Measurements from ENCODE around the gene MYD88. TPM values are rescaled to one million over a fixed set of nuclear protein-coding genes. Genes with fewer than 3 reads are reported as not detected.

MYD88 gene
- total RNA-seq, 1 donor from 2014 or later, result 7.5 TPM

DNA sequence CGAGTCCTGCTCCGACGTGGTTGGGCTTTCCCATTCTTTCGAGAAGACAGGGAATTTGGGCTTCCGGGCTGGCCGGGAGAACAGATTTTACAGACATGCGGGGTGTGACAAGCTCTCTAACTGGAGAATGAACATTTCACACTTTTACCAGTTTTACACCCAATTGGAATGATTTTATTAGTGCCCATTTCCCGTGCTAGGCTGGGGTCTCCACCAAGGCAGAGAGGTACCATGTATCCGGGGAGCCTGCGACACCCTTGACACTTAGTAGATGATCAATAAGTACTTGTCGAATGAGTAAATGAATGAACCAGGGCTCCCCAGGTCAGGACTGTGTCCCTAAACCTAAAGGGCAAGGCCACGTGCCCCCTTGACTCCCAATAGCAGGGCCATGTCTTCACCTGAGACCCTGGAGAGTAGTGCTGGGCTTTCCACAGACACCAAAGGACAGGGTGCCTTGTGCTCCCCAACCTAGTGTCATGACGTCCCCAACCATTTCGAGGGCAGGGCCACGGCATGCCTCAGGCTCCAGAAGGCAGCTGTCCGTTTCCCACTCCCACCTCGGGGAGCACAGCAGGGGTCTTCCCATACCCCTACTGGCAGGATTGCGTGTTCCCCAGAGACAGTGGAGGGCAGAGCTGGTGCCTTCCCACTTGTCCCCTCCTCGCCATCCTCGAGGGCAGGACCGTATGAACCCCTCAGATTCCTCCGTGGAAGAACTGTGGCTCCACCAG is 679 bp upstream of the MYD88 start:
- intact Hi-C loops (cut with micrococcal nuclease), result no loop called here
- no peak for DNase-seq
- ATAC-seq, result no peak

DNA sequence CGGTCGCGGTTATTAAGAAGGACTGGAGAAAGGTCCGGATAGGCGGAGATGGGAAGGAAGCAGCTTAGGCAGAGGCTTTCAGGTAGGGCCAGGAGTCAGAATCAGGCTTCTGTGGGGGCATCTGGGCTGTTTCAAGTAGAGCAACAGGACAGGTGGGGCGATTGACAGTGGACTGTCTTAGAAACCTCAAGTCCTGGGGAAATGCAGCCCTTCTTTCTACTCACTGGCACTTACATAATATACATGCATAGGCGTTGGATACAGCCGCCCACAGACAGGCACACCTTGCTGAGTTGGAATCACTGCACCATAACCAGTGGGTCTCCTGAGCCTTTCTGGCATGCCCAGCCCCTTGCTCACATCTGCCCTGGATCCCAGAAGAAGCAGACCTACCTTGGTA is 730 bp downstream of the MYD88 start:
- intact Hi-C loops (cut with micrococcal nuclease), result no loop called here
- ATAC-seq (no peak), DNase-seq (no peak)

DNA sequence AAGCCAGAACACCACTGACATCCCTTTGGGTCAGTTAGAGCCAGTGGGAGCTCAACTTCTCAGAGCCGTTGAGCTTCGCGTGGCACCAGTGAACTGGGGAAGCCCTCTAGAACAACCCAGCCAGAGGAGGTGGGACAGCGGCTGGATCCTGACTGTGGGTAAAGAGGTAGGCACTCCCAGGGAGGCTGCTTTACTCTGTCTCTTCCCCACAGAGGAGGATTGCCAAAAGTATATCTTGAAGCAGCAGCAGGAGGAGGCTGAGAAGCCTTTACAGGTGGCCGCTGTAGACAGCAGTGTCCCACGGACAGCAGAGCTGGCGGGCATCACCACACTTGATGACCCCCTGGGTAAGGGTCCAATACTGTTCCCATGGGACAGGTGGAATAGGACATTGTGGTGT is 1.2 kb downstream of the MYD88 start:
- intact Hi-C loops (cut with micrococcal nuclease), result no loop called here
- ATAC-seq, result no peak
- no peak for DNase-seq

DNA sequence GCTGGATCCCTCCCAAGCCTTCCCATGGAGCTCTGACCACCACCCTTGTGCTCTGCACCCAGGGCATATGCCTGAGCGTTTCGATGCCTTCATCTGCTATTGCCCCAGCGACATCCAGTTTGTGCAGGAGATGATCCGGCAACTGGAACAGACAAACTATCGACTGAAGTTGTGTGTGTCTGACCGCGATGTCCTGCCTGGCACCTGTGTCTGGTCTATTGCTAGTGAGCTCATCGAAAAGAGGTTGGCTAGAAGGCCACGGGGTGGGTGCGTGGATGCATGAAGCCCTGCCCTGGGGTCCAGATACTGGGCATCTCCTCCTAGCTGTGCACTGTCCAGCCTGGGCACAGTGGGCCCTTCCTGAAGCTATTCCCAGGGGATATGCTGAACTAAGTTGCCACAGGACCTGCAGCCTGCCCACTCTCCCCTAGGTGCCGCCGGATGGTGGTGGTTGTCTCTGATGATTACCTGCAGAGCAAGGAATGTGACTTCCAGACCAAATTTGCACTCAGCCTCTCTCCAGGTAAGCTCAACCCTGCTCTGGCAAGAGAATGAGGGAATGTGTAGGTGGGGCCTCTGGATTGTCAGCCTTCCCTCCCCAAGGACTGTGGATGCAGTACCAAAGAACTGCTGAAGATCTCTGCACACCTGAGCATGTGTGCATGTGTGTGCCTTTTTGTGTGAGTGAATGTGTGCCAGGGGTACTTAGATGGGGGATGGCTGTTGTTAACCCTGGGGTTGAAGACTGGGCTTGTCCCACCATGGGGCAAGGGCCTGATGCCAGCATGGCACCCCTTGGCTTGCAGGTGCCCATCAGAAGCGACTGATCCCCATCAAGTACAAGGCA is 2.1 kb downstream of the MYD88 start:
- DNase-seq (no peak), ATAC-seq (no peak)
- intact Hi-C loops (cut with micrococcal nuclease), result no loop called here

DNA sequence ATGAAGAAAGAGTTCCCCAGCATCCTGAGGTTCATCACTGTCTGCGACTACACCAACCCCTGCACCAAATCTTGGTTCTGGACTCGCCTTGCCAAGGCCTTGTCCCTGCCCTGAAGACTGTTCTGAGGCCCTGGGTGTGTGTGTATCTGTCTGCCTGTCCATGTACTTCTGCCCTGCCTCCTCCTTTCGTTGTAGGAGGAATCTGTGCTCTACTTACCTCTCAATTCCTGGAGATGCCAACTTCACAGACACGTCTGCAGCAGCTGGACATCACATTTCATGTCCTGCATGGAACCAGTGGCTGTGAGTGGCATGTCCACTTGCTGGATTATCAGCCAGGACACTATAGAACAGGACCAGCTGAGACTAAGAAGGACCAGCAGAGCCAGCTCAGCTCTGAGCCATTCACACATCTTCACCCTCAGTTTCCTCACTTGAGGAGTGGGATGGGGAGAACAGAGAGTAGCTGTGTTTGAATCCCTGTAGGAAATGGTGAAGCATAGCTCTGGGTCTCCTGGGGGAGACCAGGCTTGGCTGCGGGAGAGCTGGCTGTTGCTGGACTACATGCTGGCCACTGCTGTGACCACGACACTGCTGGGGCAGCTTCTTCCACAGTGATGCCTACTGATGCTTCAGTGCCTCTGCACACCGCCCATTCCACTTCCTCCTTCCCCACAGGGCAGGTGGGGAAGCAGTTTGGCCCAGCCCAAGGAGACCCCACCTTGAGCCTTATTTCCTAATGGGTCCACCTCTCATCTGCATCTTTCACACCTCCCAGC is 2.9 kb downstream of the MYD88 start:
- intact Hi-C loops (cut with micrococcal nuclease), result no loop called here
- ATAC-seq, result no peak
- no peak for DNase-seq

DNA sequence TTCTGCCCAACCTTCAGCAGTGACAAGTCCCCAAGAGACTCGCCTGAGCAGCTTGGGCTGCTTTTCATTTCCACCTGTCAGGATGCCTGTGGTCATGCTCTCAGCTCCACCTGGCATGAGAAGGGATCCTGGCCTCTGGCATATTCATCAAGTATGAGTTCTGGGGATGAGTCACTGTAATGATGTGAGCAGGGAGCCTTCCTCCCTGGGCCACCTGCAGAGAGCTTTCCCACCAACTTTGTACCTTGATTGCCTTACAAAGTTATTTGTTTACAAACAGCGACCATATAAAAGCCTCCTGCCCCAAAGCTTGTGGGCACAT is 3.5 kb downstream of the MYD88 start:
- DNase-seq (no peak), ATAC-seq (no peak)
- intact Hi-C loops (cut with micrococcal nuclease), result no loop called here

DNA sequence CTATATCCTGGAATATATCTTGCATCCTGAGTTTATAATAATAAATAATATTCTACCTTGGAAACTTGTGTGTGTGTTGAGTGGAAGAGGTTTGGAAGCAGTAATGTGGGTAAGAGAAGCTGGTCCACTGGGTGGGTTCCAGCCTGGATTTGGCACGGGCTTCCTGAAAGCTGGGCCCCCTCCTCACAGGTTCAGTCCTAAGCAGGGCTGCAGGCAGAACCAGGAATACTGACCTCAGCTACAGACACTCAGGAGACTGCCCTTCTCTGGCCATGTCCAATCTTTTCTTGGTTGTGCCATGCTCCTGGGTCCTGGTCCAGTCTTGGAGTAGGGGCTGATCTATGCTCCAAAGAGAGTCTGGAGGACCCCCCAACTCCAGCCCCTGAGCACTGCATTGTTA is 4.5 kb downstream of the MYD88 start:
- intact Hi-C loops (cut with micrococcal nuclease), result no loop called here
- ATAC-seq, result no peak
- DNase-seq, result no peak

DNA sequence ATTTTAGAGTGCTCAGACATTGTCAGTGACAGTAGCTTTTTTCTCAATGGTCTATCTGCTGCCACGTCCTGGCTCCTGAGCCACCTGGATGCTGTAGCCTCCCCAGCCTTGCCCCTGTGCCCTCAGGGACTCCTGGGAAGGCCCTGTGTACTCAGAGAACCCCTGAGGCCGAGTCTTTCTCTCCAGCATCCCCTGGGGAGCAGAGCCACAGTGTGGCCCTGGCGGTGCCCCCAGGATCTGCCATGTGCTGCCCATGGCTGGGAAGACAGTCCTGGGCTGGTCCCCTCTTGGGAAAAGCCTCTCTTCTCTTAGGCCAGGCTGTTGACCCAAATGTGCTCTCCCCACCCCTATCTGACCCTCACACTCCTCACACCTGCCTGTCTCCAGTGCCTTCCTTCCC is 5.0 kb downstream of the MYD88 start:
- intact Hi-C loops (cut with micrococcal nuclease), result no loop called here
- DNase-seq (no peak), ATAC-seq (no peak)

DNA sequence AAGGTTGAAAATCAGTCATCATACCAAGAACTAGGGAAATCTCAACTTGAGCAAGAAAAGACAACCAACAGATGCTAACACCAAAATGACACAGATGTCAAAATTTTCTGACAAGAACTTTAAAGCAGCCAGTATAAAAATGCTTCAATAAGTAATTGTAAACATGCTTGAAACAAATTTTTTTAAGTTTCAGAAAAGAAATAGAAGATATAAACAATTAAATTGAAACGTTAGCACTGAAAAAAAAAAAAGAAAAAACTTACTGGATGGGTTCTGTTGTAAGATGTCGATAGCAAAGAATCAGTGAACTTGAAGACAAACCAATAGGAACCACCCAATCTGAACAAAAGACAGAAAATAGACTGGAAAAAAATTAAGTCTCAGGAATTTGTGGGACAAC is 8.0 kb downstream of the MYD88 start:
- DNase-seq, result no peak
- intact Hi-C loops (cut with micrococcal nuclease), result no loop called here
- ATAC-seq, result no peak

DNA sequence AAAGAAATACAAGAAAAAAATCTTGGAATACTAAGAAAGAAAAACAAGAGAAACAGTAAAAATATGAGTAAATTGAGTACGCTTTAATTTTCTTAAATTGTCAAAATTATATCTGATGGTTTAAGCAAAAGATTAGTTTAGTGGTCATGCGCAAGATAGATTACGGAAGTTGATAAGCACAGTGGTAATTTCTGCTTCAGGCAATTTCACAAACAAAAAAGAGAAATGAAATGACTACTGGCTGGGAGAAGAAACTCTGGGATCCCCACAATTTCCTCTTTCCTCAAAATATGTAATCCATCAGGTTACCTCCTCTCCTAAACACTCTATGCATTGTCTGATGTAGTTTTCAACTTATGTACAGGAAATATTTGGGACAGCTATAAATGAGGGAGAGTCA is 9.0 kb downstream of the MYD88 start:
- intact Hi-C loops (cut with micrococcal nuclease), result no loop called here
- DNase-seq, result no peak
- no peak for ATAC-seq

DNA sequence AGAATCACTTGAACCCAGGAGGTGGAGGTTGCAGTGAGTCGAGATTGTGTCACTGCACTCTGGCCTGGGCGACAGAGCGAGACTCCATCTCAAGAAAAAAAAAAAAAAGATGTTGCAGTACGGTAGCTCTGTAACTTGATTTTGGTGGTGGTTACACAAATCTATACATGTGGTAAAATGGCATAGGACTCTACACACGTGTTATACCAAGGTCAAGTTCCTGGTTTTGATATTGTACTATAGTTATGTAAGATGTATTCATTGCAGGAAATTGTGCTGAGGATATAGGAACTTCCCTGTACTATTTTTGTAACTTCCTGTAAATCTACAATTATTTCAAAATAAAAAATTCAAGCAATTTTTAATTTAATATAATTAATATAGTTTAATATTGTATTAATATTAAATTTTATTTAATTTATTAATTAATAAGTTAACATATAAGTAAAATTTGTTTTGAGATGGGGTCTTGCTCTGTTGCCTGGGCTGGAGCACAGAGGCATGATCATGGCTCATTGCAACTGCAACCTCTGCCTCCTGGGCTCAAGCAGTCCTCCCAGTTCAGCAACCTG is 9.9 kb downstream of the MYD88 start:
- intact Hi-C loops (cut with micrococcal nuclease), result no loop called here
- DNase-seq, result no peak
- no peak for ATAC-seq

DNA sequence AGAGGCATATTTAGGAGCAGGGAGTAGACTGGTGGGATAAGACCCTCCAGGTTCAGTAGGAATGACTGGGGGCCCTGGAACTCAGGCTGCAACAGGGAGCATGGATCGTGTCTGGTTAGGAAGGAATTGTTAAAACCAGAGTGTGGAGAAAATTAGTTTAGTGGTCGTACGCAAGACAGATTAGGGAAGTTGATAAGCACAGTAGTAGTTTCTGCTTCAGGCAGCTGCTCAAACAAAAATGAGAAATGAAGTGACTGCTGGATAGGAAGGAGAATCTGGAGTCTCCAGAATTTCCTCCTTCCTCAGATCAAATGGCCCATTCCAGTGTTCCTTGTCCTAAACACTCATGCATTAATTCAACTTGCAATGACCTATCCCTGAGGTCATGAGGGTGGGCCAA is 11.2 kb downstream of the MYD88 start:
- ATAC-seq (no peak), DNase-seq (no peak)
- intact Hi-C loops (cut with micrococcal nuclease), result no loop called here

DNA sequence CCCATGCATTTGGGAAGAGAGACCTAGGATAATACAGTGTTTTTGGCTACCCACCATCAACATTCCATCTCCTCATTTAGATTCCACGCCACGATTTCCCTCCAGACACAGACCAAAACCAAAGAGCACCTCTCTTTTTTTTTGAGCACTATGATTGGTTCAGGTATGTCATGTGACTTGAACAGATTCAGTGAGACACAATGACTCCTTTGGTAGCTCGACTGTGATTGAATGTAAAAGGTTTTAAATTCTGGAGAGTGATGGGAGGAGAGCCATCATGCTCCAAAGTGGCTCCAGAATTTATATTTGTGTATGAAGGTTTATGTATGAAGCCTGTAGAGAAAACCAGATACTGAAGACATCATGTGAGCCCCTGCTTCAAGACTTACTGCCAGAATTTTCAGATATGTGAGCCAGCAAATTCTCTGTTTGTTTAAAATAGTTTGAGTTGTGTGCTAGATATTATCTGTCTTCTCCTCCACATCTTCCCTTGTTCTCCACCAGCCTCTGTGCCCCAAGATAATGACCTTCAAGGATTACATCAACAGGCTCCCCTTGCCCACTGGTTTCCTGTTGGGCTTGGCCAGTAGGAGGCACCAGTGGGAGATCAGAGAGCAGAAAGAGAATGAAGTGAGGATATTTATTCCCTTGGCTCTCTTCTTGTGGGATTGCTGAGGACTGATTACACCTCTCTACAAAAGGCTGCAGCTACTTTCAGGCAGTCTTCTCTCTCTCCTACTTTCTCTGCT is 12.5 kb downstream of the MYD88 start:
- intact Hi-C loops (cut with micrococcal nuclease), result no loop called here
- ATAC-seq, result no peak

DNA sequence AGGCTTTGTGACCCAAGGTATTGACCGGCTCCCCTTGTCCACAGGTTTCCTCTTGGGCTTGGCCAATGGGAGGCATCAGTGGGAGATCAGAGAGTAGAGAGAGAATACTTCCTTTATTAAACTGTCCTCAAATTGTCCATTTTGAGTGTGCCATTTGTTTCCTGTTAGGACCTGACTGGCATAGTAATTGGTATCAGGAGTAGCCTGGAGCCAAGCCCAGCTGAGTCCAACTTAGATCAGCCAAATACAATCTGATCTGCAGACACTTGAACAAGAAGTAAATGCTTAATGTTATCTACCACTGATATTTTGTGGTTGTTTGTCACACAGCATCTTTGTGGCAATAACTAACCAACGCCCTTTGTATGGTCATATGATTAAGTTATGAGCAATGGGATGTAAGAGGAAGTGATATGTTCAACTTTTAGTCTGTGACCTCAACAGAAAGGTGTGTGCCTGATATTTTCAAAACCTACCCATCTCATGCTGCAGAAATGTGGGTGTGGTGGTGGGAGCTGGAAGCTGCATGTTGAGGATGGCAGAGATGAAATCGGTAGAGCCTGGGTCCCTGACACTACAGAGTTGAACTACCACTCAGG is 13.3 kb downstream of the MYD88 start:
- no peak for ATAC-seq
- DNase-seq, result no peak
- intact Hi-C loops (cut with micrococcal nuclease), result no loop called here

More for the DNA sequence above, 12.5 kb downstream of the MYD88 start:
- no peak for DNase-seq

DNA sequence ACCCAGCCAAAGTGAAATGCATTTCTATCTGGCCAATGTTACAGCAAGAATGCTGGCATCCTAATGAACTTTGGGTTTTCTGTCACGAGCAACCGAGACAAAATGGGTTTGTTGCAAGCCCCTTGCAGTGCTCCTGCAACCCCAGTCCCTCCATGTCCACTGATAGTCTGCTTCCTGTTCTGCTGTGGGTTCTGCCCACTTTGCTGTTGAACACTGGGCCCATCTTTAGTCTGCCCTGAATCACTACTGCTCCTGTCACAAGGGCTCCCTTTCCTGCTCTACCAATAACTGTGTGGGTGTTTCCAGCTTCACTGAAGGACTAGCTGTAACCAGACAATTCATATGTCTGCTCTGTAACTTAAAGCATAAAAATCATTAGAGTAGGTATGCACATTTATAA is 14.1 kb downstream of the MYD88 start:
- no peak for DNase-seq
- intact Hi-C loops (cut with micrococcal nuclease), result no loop called here
- ATAC-seq, result no peak

DNA sequence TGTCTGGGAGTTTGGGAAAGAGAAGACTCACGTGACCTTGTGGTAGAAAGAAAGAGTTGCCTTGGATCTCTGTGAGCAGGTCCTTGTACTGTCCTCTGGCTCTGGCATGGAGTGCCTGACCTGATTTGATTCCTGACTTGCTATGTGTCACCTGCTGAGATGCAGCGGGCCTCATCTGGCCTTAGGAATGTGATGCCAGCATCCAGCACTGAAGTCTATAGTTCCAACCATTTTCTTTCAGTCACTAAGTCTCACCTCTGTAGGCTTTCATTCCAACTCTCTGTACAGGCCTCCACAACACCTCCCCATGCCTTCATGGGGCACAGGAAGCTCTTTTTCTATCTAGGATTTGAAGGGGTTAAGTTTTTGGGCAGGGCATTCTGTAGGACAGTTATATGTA is 14.8 kb downstream of the MYD88 start:
- intact Hi-C loops (cut with micrococcal nuclease), result no loop called here
- ATAC-seq (no peak), DNase-seq (no peak)

DNA sequence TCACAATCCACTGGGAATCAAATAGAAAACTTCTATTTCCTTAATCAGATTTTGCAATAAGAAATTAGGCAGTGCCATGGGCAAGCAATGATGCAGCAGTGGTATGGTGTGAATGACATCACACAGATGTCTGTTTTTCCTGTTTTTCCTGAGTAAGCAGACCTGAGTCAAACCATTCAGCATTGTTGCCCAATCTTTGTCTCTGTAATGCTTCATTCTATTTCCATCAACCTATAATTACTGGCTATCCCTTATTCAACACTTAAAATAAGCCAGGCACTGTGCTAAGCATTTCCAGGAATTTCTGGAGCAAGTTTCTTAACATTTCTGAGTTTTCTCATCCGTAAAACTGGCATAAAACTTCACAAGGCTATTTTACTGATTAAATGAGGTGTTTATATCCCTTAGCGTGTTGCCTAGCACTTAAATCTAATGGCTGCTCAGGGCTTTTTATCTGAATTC is 15.6 kb downstream of the MYD88 start:
- ATAC-seq, result peak; percentile 17
- intact Hi-C loops (cut with micrococcal nuclease), result no loop called here
- no peak for DNase-seq

DNA sequence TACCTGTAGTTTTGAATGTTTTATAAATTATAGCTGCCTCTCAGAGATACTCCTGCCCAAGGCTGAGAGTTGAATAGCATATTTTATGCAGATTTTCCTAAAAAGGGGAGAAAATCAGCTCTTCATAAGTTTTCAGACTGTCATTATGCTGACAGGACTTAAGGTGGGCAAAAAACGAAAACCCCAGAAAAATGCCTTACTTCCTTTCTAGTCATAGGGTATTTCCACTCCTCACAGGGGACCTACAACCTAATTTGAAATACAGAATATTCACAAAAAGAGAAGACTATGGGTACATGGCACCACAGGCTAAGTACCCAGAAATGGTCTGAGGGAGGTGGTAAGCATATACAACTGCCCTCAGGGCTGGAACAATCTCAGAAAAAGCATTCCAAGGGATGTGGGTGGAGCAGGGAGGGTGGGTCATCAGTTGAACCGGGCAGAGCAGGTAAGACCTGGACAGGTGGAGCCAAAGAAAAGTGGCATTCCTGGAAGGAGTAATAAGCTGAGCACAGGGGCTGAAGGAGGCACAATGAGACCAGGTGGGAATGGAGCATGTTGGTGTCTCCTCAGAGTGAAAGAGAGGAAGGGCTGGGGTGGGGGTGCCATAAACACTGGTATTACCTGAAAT is 16.3 kb downstream of the MYD88 start:
- intact Hi-C loops (cut with micrococcal nuclease), result no loop called here
- ATAC-seq (no peak), DNase-seq (no peak)

Data from left ventricle myocardium superior (tissue), 1 donor.